HG03025 (cell line): ENCODE measurements around the gene CLCNKA.
"Not testable (repeated sequence)": the region's sequence is repeated elsewhere in the genome, so short reads cannot be mapped to it uniquely, and the experiment has no call there.

Source experiments
- ATAC-seq: cut with Tn5 transposase; IDR thresholded peaks from one replicate; pipeline ENCODE4 v1.9.1; 2021; ENCODE audit warnings: mild to moderate bottlenecking, moderate library complexity; ENCODE audit not compliant: unreplicated experiment, low FRiP score

Gene CLCNKA

DNA sequence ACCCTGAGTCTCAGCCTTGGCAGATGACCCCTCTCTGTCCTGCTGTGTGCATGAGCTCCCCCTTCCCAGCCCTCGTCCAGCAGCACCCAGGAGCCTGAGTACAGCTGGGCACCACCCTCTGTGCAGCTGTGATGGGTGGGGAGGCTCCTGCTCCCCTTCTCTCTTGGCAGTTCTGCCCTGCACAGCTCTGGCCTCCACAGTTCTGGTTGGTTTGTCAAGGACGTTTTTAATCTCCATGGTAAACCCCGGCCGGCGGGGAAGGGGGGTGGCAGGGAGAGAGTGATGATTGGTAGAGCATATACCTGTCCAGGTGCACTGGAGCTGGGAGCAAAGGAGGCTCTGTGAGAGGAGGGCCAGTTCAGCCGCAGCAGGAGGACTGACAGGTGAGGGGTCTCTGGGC is at the start of gene CLCNKA:
CLCNKA (plus strand) TSS at position 356 of the 400 bp plus-strand sequence. CDS start 584 bp downstream, outside the sequence.
- no peak for ATAC-seq

DNA sequence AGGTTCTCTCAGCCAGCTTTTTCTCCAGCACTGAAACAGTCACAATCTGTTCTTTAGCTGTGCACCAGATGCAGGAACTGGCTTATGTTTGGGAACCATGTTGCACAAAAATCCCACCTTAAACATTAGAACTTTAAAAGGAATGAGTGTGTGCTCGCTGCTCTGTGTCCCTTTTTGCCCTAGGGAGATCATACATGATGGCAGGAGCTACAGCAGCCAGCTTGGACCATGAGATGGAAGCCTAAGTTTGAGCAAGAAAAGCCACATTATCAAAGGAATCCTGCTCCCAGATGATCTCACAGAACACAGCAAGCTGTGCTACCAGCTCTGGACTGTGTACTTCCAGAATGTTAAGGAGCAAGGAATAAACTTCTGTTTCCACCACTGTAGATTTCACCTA is 49.4 kb upstream of the CLCNKA start:
- no peak for ATAC-seq

DNA sequence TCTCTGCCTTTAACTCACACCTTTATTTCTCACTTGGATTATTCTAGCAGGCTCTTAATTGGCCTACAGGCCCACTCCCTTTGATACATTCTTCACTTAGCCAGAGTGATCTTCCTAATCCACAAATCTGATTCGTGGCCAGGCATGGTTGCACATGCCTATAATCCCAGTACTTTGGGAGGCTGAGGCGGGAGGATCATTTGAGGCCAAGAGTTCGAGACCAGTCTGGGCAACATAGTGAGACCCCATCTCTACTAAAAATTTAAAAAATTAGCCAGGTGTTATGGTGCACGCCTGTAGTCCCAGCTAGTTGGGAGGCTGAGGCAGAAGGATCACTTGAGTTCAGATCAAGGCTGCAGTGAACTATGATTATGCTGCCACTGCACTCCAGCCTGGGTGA is 48.1 kb upstream of the CLCNKA start:
- ATAC-seq, result no peak

DNA sequence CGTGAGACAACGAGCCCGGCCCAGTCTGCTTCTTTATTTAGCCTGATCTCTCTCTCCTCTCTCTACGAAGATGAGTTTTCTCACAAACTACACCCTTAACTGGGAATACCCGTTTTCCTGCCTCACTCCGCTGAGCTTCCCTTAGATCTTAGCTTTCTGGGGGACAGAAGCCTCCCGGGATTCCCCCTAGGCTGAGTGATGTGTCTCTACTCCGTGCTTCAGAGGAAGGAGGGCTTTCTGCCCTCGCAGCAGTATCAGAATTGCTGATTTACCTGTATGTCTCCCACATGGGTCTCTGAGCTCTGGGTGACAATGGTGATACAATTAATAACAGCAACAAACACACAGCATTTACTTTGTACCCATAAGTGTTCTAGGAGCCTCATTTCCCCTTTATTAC is 47.0 kb upstream of the CLCNKA start:
- ATAC-seq, result peak; percentile 24

DNA sequence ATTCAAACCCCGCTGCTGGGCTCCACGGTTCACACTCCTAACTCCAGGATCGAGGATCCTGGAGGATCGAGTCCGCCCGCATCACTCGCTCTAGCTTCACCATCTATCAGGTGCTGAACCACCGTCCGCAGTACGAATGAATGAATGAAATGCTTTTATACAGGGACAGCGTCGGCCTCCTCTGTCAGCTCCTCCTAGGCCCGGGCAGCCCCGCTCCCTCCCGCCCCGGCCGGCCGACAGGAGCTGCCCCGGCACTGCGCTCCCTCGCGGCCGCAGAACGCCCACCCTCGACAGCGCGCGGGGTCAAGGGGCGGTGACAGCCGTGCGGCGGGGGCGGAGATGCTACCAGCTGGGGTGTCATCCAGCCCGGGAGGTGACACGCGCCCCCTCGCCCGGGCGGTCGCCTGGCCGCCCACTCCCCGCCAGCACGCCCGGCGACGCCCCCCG is 46.5 kb upstream of the CLCNKA start:
- peak; percentile 66 for ATAC-seq

DNA sequence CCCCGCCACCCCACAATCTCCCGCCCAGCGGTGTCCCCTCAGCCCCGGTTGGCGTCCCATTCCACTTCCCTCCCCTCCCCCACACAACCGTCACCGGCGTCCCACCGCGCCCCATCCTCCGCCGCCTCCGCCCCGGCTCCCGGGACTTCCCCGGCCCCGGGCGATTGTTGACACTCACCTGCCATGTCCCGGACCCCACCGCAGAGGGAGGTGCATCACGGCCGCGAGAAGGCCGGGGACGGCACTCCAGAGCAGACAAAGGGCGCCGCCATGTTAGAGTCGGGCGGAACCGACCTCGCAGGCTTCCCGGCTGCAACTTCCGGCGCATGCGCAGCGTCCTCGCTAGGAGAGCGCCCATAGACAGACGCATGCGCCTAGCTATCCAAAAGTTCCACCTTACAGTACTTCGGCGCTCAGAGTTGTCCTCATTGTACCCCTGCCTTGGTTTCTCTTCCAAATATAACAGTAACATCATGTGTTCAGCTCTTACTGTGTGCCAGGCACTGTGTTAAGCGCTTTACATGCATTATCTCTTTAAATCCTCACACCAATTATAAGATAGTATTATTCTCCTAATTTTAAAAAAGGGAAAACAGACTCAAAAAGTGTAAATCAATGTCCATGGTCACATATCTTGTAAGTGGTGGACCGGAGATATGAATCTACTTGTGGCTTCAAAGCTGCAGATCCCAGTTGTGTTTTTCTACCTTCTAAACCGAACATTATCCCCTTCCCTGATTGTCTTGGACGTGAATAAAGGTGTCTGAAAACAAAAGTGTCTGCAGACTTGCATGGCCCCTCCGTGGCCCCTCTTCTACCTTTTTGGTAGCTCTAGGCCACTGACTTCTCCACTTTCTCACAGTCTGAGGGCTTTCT is 45.8 kb upstream of the CLCNKA start, which contains the start of gene ZBTB17:
ZBTB17 (minus strand) TSS at position 297 of the 876 bp plus-strand sequence. CDS start 27,606 bp downstream, outside the sequence.
- peak; percentile 71 for ATAC-seq

DNA sequence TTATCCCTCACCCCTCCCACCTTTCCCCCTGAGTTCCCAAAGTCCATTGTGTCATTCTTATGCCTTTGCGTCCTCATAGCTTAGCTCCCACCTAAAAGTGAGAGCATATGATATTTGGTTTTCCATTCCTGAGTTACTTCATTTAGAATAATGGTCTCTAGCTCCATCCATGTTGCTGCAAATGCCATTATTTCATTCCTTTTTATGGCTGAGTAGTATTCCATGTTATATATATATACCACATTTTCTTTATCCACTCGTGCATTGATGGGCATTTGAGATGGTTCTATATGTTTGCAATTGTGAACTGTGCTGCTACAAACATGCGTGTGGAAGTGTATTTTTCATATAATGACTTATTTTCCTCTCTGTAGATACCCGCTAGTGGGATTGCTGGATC is 43.9 kb upstream of the CLCNKA start:
- ATAC-seq, result not testable (repeated sequence)

DNA sequence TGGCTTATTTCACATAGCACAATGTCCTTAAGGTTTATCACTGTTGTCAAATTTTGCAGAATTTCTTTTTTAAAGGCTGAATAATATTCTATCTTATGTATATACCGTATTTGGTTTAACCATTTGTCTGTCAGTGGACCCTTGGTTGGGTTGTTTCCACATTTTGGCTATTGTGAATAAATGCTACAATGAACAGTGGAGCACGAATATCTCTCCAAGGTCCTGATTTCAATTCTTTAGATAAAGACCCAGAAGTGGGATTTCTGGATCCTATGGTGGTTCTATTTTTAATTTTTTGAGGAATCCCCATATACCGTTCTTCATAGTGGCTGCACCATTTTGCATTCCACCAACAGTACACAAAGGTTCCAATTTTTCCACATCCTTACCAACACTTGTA is 40.2 kb upstream of the CLCNKA start:
- ATAC-seq, result no peak

DNA sequence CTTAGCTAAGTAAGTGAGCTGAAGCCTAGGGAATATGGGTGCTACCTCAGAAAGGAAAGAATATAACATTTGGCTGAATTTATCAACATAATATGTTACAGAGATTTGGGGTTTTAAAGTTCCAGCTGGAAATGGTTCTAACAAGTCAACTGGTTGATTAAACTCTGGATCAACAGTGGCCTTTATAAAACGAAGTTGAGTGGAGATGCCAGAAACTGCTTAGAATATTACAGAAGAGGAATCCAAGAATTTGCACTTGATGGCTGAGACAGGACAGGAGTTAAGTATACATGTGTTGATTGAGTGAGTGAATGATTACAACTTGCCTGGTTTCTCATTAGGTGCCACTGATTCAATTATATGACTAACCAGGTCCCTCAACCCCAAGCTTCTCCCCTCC is 38.6 kb upstream of the CLCNKA start:
- ATAC-seq, result no peak

DNA sequence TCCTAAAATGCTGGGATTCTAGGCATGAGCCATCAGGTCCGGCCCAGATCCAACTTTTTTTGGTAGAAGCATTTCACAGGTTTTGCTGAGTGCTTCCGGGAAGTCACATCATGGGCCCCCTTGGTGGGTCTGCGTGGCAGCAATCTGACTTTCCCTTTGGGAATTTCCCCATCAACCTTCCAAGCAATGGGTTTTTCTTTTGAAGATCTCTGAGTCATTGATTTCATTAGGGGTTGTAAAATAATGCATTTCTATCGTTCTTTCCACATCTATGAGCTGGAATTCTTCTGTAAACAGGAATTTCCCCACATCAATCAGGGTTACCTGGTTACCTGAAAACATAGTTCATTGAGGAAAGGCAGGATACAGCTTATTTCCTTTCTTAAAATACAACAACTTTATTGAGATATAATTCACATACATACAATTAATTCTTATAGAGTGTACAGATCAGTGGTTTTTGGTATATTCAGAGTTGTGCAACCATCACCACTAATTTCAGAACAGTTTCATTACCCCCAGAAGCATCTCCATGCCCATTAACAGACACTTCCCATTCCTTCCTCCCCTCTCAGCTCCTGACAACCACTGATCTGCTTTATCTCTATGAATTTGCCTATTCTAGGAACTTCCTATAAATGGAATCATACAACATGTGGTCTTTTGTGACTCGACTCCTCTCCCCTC is 36.1 kb upstream of the CLCNKA start:
- no peak for ATAC-seq

DNA sequence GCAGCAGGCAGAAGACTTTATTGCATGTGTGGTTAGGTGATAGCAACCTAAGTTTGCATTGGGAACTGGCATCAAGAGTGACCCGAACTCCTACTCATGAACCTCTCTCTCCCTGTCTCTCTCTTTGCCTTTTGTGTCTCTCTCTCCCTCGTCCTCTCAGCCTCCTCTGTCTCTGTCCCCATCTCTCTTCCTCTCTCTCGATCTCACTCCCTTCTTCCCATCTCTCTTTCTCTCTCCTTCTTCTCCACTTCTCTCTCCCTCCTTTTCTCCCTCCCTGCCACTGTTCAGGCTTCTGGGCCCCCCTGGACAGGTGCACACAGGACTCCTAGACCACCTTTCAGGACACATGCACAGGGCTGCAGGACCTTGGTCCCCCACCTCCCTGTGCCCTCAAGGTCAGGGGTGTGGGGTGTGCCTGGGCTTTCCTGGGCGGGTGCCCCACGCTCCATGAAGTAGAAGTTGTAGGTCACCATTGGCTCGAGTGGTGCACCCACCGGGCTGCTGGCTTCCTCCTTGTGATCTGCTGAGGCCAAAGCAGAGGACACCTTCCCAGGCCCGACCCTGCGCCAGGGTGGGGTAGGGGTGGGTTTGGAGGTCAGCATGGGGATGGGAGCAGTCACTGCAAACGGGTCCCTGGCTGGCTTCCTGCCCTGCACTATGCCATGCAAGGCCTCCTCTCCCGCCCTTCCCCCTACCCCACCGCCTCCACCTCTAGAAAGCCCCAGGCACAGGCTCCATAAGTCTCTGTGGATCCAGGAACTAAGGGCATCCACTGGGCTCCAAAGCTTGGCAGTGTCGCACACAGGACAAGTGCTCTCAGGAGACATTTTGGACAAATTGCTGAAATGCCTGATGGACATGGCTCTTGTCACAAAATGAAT is 32.7 kb upstream of the CLCNKA start:
- ATAC-seq, result no peak

DNA sequence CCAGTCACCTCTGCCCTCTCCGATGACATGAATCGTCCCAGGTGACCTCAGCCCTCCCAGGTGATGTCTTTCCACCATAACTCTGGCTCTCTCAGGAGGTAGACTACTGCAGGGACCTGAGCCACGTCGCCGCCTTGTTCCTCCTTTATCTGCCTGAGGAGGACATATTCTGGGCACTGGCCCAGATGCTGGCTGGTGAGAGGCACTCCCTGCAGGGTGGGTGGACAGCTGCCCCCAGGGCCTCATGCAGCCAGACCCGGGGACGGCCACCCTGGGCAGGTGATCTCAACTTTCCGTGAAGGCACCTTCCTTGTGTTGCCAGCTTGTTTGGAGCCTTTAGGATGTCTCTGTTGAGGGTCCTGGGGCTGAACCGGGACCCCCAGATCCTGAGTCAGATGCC is 32.1 kb upstream of the CLCNKA start:
- ATAC-seq, result no peak

DNA sequence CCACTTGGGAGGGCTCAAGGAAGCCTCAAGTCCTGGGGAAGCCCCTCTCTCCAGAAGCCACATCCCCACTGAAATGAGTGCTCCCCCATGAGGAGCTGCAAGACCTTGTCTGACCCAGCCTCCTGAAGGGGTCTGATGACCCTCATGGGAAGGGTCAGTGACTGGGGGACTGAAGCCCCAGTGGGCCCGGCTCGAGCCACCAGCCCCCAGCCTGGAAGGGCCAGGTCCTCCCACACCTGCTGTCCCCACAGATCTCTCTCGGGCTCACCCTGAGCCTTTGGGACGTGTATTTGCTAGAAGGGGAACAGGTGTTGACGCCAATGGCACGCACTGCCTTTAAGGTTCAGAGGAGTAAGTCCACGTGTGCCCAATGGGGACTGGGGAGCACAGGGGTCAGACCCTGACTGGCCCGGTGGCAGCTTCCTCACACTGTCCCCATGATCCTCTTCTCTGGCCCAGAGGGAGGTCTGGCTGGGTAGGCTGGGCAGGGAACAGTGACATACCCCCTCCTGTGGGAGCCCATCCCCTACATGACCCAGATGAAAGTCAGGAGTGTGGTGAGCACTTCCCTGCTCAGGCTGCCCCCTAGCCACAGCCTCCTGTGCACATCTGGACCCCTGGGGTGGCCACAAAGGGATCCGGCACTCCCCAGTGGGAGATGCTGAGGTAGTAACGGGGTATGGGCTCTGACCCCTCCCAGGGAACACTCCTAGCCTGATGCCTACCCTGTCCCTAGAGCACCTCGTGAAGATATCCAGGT is 30.2 kb upstream of the CLCNKA start:
- ATAC-seq, result no peak

DNA sequence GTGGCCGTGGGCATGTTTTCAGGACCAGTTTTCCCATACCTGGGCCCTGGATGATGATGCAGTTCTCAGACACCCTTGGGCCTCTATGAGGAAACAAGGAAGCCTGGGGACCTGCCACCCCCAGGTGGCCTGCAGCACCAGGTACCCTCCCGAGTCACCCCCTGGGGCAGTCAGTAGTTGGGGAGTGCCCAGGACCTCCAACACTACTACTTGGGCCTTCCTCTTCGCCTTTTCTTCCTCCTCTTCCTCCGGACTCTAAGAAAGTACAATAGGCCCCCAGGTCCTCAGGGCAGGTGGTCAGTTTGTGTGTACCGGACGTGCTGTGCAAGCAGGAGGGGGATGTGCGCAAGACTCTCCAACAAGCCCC is 29.7 kb upstream of the CLCNKA start:
- no peak for ATAC-seq

DNA sequence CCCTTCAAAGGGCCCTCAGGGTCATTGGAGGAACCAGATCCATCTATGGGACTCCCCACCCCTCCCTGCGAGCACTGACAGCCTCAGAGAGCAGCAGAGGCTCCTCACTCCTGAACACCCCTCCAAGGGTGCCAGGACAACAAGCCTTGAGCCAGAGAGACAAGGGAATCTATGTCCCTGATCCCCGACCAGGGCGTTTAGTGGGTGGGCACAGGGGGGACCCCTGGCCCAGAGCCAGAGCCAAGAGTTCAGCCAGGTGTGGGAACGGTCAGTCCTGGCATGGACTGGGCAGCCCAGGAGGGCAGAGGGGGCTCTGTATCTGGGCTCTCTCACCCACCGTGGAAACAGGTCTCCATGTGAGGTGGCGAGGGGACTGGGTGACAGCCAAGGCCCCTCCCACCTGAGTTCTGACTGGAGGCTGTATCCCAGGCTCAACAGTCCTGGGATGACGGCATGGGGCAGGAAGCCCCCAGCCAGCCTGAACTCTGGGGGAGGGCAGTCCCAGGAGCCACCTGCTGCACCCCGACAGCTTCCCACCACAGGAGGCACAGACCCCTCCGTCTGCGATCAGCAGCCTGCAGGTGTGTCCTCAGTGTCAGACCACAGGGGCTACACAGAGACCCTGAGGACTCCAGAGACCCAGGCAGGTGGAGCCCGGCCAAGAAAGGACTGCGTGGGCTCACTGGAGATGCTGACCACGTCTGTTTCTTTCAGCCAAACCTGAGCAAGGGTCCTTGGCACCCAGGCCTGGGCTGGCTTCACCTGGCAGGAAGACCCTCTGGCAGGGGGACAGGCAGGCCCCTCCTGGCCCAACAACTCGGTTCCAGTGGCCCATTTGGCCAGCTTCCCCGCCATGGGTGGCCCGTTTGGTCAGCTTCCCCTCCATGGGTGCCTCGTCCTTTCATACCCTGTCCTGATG is 29.0 kb upstream of the CLCNKA start:
- ATAC-seq, result no peak

DNA sequence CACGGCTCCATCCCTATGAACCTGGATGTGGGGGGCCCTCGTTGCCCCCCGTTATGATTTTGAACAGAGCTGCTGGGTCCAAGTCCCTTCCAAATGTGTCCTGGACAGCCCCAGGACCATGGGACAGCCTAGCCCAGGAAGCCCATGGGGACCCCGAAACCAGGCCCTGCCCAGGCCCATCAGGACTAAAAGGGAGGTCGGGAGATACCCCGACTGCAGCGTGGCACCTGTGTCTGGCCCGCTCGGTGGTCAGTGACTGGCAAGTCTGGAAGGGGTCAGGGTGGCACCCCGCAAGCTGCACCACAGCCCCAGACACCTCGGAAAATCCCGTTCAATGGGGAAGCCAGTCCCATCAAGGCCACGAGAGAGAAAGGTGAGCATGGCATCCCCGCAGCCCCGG is 28.2 kb upstream of the CLCNKA start:
- no peak for ATAC-seq

DNA sequence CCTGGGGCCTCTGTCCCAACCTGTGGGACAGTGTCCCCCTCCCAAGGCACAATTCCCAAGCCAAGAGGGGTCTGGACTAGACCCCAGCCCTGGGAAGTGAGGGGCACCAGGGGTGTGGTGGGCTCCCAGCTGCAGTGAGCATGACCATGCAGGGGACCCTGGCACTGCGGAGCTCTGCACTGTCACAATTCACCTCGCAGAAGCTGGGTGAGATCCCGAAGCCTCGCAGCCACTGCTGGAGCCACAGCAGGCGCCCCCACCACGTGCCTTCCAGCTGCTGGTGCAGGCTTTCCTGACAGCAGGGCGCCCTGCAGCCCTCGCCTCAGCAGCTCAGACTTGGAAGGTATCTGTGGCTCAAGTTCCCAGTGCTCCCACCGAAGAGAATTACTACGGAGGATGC is 27.8 kb upstream of the CLCNKA start:
- ATAC-seq, result no peak

DNA sequence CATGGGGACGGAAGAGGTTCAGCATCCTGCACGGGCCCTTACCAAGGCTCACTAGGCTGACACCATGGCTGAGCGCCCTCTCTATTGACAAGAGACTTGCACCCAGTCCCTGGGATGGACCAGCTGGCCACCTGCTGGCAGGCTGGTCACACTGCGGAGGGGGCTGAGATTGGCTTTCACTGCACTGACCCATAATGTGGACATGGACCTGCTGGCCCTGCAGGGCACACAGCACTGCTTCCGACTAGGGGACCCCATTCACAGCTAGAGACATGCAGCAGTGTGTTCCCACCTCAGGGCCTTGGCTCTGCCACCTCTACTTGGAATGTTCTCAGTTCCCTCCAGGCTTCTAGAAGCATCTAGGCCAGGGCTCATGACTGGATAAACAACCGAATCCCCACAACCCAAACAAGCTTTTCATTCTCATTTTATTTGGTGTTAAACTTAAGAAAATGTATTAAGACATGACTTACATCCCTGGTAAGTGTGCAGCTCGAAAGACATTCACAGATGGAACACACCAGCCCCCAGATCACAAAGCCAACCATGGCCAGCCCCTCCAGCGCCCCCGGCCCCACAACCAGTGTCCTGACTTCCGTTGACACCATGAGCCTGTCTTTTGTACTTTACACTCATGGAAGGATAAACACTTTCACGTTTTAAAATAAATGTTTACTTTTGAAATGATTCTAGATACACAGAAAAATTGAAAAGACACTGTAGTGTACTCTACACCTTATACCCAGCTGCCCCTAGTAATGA is 27.1 kb upstream of the CLCNKA start:
- ATAC-seq, result no peak
